Activated naive CD4-positive, alpha-beta T cell treated with anti-CD3 and anti-CD28 coated beads for 36 hours (primary cell): ENCODE measurements around the gene NOS3. TPM values are rescaled to one million over a fixed set of nuclear protein-coding genes. Genes with fewer than 3 reads are reported as not detected.

Experiments used
- CTCF ChIA-PET: fragments of 350-600 bp; sonication (Branson Sonifier 250); formaldehyde crosslinking; loops from one replicate; lab custom pipeline; 2021; ENCODE audit warnings: antibody characterized with exemption; lab: Charles Lee
- DNase-seq: peaks from one replicate; pipeline ENCODE4 v3.0.0-alpha.2; 2020
- H3K27ac Mint-ChIP-seq: one replicate; pipeline ENCODE4 v1.8.0; 2021; ENCODE audit warnings: mild to moderate bottlenecking, mixed read lengths
- H3K27me3 Mint-ChIP-seq: one replicate; pipeline ENCODE4 v1.8.0; 2021; ENCODE audit warnings: low read depth, mixed read lengths
- H3K36me3 Mint-ChIP-seq: one replicate; pipeline ENCODE4 v1.8.0; 2021; ENCODE audit warnings: low read depth, mixed read lengths
- H3K4me1 Mint-ChIP-seq: one replicate; pipeline ENCODE4 v1.8.0; 2021; ENCODE audit warnings: low read depth, mixed read lengths
- H3K4me3 Mint-ChIP-seq: one replicate; pipeline ENCODE4 v1.8.0; 2021; ENCODE audit warnings: mild to moderate bottlenecking, moderate library complexity, mixed read lengths
- H3K9me3 Mint-ChIP-seq: one replicate; pipeline ENCODE4 v1.8.0; 2021; ENCODE audit warnings: mixed read lengths
- intact Hi-C: fragments of 100-400 bp; cut with micrococcal nuclease; formaldehyde crosslinking; loops from one replicate; pipeline ENCODE4 v1.15.1; 2023
- total RNA-seq, 2 experiments: library from RNA; stranded (reverse); gene quantifications; one replicate each; pipeline ENCODE4 v1.2.3, GENCODE V29; 2021

Gene NOS3
- total RNA-seq, 2 experiments from 2014 or later = 7.1 to 9.2 TPM

GRCh38 chr7:151012031-151012692 is 21.3 kb downstream of the NOS3 start:
- no peak overlapping the region for H3K4me3 Mint-ChIP-seq
- no peaks in the 10 kb centered on the region for H3K36me3 Mint-ChIP-seq
- no peak overlapping the region for H3K27ac Mint-ChIP-seq
- CTCF ChIA-PET = interaction anchor here (0.6 to 2.1 kb wide), 3 partner anchors 72 to 329 kb away, joined by 3 to 5 read pairs (median 3); no protein-coding TSS in a partner anchor
- no peaks in the 10 kb centered on the region for H3K27me3 Mint-ChIP-seq
- no peaks in the 10 kb centered on the region for H3K9me3 Mint-ChIP-seq
- intact Hi-C loops = loop anchor here (1.0 to 5.0 kb wide), 2 partner anchors 99 to 340 kb away; no protein-coding TSS in a partner anchor
- DNase-seq = no peak
- H3K4me1 Mint-ChIP-seq = peaks cover 77% of the 10 kb centered on the region

- H3K27ac Mint-ChIP-seq = no peak overlapping the region
- intact Hi-C loops = loop anchor here (1.0 to 5.0 kb wide), 4 partner anchors 45 to 339 kb away; partner anchors contain the start of gene TMUB1
Observed at GRCh38 chr7:151012911-151013347, 22.1 kb downstream of the NOS3 start.

GRCh38 chr7:151013356-151013732 is 22.5 kb downstream of the NOS3 start:
- Mint-ChIP-seq H3K27me3 (peaks cover 2% of the 10 kb centered on the region), H3K36me3 (no peaks in the 10 kb centered on the region), H3K4me3 (peak overlapping the region; percentile 88), H3K27ac (no peak overlapping the region), H3K9me3 (no peaks in the 10 kb centered on the region), H3K4me1 (peaks cover 77% of the 10 kb centered on the region)
- no peak for DNase-seq
- CTCF ChIA-PET = interaction anchor here (1.8 to 2.2 kb wide), 2 partner anchors 50 to 97 kb away, joined by 7 to 10 read pairs; no protein-coding TSS in a partner anchor
- intact Hi-C loops = loop anchor here (1.0 to 5.0 kb wide), 3 partner anchors 45 to 339 kb away; partner anchors contain the start of gene TMUB1

More at GRCh38 chr7:151012911-151013347, 22.1 kb downstream of the NOS3 start:
- Mint-ChIP-seq H3K36me3 (no peaks in the 10 kb centered on the region), H3K4me1 (peaks cover 77% of the 10 kb centered on the region), H3K27me3 (no peaks in the 10 kb centered on the region), H3K4me3 (peak overlapping the region; percentile 21), H3K9me3 (no peaks in the 10 kb centered on the region)
- DNase-seq = peak; percentile 36
- CTCF ChIA-PET = interaction anchor here (1.0 to 1.8 kb wide), 2 partner anchors 72 to 98 kb away, joined by 3 to 7 read pairs; no protein-coding TSS in a partner anchor

- H3K9me3 Mint-ChIP-seq = no peaks in the 10 kb centered on the region
- peaks cover 78% of the 10 kb centered on the region for H3K4me1 Mint-ChIP-seq
- H3K4me3 Mint-ChIP-seq = peak overlapping the region; percentile 88
- peak overlapping the region; percentile 92 for H3K27ac Mint-ChIP-seq
- H3K36me3 Mint-ChIP-seq = no peaks in the 10 kb centered on the region
- H3K27me3 Mint-ChIP-seq = peaks cover 2% of the 10 kb centered on the region
- CTCF ChIA-PET = interaction anchor here (1.8 to 2.2 kb wide), 2 partner anchors 51 to 97 kb away, joined by 7 to 10 read pairs; no protein-coding TSS in a partner anchor
- intact Hi-C loops = loop anchor here (1.0 to 5.0 kb wide), 4 partner anchors 17 to 338 kb away; partner anchors contain the start of gene TMUB1
- peak; percentile 94 for DNase-seq
Observed at GRCh38 chr7:151013733-151014497, 23.1 kb downstream of the NOS3 start.

GRCh38 chr7:151014950-151015349 is 24.1 kb downstream of the NOS3 start:
- Mint-ChIP-seq H3K4me1 (peaks cover 78% of the 10 kb centered on the region), H3K9me3 (no peaks in the 10 kb centered on the region), H3K27ac (peak overlapping the region; percentile 92), H3K27me3 (peaks cover 7% of the 10 kb centered on the region), H3K4me3 (peak overlapping the region; percentile 88), H3K36me3 (no peaks in the 10 kb centered on the region)
- peak; percentile 81 for DNase-seq
- intact Hi-C loops = loop anchor here (2.0 to 5.0 kb wide), 2 partner anchors 18 to 337 kb away; no protein-coding TSS in a partner anchor
- CTCF ChIA-PET = interaction anchor here (0.7 to 2.2 kb wide), 3 partner anchors 9 to 96 kb away, joined by 4 to 10 read pairs (median 7); no protein-coding TSS in a partner anchor

- CTCF ChIA-PET = no interaction called here
- Mint-ChIP-seq H3K27ac (no peak overlapping the region), H3K27me3 (peaks cover 7% of the 10 kb centered on the region), H3K4me1 (peaks cover 68% of the 10 kb centered on the region), H3K9me3 (no peaks in the 10 kb centered on the region), H3K36me3 (no peaks in the 10 kb centered on the region), H3K4me3 (no peak overlapping the region)
- intact Hi-C loops = loop anchor here (2.0 kb wide), 2 partner anchors 19 to 53 kb away; no protein-coding TSS in a partner anchor
- DNase-seq = no peak
Observed at GRCh38 chr7:151015967-151016366, 25.1 kb downstream of the NOS3 start.

- CTCF ChIA-PET = interaction anchor here (0.8 to 4.3 kb wide), 5 partner anchors 8 to 118 kb away, joined by 3 to 32 read pairs (median 9); no protein-coding TSS in a partner anchor
- intact Hi-C loops = loop anchor here (2.0 kb wide), 1 partner anchor 54 kb away; no protein-coding TSS in a partner anchor
- H3K27me3 Mint-ChIP-seq = peaks cover 7% of the 10 kb centered on the region
- no peaks in the 10 kb centered on the region for H3K9me3 Mint-ChIP-seq
- no peak overlapping the region for H3K27ac Mint-ChIP-seq
- H3K4me1 Mint-ChIP-seq = peaks cover 65% of the 10 kb centered on the region
- DNase-seq = no peak
- H3K4me3 Mint-ChIP-seq = no peak overlapping the region
- H3K36me3 Mint-ChIP-seq = no peaks in the 10 kb centered on the region
Observed at GRCh38 chr7:151016505-151016904, 25.7 kb downstream of the NOS3 start.

GRCh38 chr7:151016942-151017341 is 26.1 kb downstream of the NOS3 start:
- peaks cover 7% of the 10 kb centered on the region for H3K27me3 Mint-ChIP-seq
- H3K9me3 Mint-ChIP-seq = no peaks in the 10 kb centered on the region
- peaks cover 60% of the 10 kb centered on the region for H3K4me1 Mint-ChIP-seq
- DNase-seq = no peak
- CTCF ChIA-PET = interaction anchor here (0.8 to 4.3 kb wide), 6 partner anchors 9 to 119 kb away, joined by 3 to 32 read pairs (median 8); no protein-coding TSS in a partner anchor
- intact Hi-C loops = loop anchor here (2.0 kb wide), 1 partner anchor 54 kb away; no protein-coding TSS in a partner anchor
- H3K27ac Mint-ChIP-seq = no peak overlapping the region
- no peak overlapping the region for H3K4me3 Mint-ChIP-seq
- H3K36me3 Mint-ChIP-seq = no peaks in the 10 kb centered on the region

- Mint-ChIP-seq H3K27ac (no peak overlapping the region), H3K9me3 (no peaks in the 10 kb centered on the region), H3K27me3 (peaks cover 7% of the 10 kb centered on the region), H3K36me3 (no peaks in the 10 kb centered on the region), H3K4me3 (peak overlapping the region; percentile 72), H3K4me1 (peaks cover 55% of the 10 kb centered on the region)
- intact Hi-C loops = loop anchor here (2.0 kb wide), 1 partner anchor 55 kb away; no protein-coding TSS in a partner anchor
- no peak for DNase-seq
- CTCF ChIA-PET = interaction anchor here (0.6 to 4.3 kb wide), 13 partner anchors 7 to 1870 kb away, joined by 3 to 32 read pairs (median 5); no protein-coding TSS in a partner anchor
Observed at GRCh38 chr7:151017370-151017952, 26.6 kb downstream of the NOS3 start.

GRCh38 chr7:151017953-151018420 is 27.2 kb downstream of the NOS3 start:
- Mint-ChIP-seq H3K4me1 (peaks cover 50% of the 10 kb centered on the region), H3K36me3 (no peaks in the 10 kb centered on the region), H3K27me3 (peaks cover 7% of the 10 kb centered on the region), H3K4me3 (peak overlapping the region; percentile 72), H3K27ac (no peak overlapping the region), H3K9me3 (no peaks in the 10 kb centered on the region)
- CTCF ChIA-PET = interaction anchor here (0.6 to 4.3 kb wide), 21 partner anchors 8 to 1870 kb away, joined by 3 to 32 read pairs (median 5); partner anchors contain the start of gene ABCB8
- intact Hi-C loops = loop anchor here (1.0 to 2.0 kb wide), 4 partner anchors 44 to 120 kb away; partner anchors contain the start of gene FASTK
- peak; percentile 82 for DNase-seq
